Stimulated activated CD4-positive, alpha-beta T cell treated with anti-CD3 and anti-CD28 coated beads, Interleukin-15, amount 100 ng/mL, for 24 hours (primary cell): ENCODE results near the gene KRTAP4-9.
"Not testable (repeated sequence)": the region's sequence is repeated elsewhere in the genome, so short reads cannot be mapped to it uniquely, and the experiment has no call there.

Experiments used
- DNase-seq: peaks from one replicate; pipeline ENCODE4 v3.0.0-alpha.2; 2020

Gene KRTAP4-9

DNA sequence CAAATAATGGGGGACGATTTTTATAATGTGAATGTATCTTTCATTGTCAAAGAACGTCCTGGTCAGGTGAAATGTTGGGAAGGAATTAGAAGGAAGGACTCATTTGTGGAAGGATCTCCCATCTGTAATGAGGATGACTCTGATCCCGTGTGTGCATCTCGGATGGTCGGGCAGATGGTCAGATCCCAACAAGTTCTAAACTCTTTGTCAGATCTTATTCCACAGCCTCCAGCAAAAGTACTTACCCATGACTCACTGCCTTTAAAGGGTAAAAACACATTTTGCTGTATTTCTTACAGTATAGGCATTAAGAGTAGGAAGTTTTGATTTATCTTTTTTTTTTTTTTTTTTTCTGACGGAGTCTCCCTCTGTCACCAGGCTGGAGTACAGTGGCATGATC is 6.7 kb upstream of the KRTAP4-9 start:
- DNase-seq = no peak

DNA sequence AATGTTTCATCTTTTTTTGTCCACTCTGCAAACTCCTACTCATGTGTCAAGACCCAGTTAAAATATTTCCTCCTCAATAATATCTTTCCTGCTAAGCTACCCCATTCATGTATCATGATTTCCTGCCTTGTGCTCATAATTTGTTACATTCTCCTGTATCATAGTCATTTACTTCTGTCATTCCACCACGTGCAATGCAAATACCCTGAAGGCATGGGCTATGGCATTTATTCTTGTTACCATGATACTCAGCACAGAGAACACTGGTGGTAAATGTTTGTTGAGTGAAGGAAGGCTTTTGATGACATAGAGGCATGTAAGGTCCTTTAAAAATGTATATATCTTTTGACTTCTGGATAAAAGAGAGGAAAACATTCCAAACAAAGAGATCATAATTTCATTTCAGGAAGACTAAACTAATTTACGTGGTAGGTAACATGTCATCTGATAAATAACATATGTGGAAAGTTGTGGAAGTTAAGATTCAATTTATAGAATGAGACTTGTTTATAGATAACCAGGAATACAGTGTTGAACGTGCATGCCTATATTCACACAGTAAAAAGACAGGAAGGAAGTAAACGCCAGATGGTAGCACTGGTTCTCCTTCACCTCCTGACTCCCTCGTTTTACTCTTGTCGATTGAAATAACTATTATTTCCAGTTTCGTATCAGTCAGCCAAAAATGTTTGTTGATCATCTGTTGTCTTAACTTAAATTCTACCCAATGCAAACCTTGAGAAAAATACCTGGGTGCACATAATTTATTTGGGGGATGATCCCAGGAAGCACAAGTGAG is 5.3 kb upstream of the KRTAP4-9 start:
- DNase-seq = not testable (repeated sequence)

DNA sequence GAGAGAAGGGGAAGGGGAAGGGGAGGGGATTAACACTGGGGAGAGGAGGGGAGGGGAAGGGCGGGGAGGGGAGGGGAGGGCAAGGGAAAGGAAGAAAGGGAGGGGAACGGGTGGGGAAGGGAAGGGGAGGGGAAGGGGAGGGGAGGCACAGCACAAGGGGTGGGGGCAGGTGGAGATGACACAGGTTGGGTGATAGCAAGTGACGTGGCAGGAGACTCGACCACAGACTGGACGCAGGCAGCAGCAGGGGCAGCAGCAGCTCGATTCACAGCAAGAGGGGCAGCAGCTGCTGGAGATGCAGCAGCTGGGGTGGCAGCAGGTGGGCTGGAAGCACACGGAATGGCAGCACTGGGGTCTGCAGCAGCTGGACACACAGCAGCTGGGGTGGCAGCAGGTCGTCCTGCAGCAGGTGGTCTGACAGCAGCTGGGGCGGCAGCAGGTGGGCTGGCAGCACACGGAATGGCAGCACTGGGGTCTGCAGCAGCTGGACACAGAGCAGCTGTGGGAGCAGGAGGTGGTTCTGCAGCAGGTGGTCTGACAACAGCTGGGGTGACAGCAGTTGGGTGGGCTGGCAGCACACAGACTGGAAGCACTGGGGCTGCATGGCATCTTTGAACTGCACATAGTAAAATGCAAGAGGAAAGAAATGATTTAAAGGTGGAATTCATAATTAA is 3.5 kb upstream of the KRTAP4-9 start, which contains the start of gene KRTAP4-16:
Gene KRTAP4-16 (minus strand): TSS at position 624 of the 674 bp plus-strand sequence. CDS start 0 bp downstream, at position 624.
- no peak for DNase-seq

DNA sequence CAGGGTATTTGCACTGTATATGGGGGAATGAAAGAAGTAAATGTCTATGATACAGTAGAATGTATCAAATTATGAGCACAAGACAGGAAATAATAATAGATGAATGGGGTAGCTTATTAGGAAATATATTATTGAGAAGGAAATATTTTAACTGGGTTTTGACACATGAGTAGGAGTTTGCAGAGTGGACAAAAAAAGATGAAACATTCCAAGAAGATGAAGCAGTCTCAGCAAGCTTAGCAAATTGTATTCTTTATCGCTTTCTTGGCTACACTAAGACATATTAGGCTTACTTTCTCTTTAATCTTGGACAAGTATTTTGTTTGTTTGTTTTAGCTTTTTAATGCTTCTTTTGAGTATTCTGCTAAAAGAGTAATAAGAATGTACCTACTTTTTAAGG is 1.3 kb upstream of the KRTAP4-9 start:
- no peak for DNase-seq

DNA sequence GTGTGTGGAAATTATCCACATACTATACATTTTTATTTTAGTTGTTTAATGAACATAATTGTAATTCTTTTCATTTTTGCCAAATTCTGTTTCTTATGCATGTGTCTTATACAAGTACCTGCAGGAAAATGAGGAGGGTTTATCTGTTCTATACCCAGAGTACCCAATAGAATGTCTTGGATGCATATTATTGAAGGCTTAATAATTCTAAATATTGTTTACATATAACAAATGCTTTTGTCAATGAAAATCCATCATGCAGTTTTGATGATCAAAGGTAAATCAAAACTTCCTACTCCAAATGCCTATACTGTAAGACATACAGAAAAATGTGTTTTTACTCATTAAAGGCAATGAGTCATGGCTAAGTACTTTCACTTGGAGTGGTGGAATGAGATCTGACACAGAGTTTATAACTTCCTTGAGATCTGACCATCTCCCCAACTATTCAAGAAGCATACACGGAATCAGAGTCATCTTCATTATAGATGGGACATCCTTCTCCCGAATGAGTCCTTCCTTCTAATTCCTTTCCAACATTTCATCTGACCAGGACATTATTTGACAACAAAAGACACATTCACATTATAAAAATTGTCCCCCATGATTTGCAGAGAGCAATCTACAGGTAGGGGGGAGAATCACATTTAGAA is 677 bp upstream of the KRTAP4-9 start:
- not testable (repeated sequence) for DNase-seq

DNA sequence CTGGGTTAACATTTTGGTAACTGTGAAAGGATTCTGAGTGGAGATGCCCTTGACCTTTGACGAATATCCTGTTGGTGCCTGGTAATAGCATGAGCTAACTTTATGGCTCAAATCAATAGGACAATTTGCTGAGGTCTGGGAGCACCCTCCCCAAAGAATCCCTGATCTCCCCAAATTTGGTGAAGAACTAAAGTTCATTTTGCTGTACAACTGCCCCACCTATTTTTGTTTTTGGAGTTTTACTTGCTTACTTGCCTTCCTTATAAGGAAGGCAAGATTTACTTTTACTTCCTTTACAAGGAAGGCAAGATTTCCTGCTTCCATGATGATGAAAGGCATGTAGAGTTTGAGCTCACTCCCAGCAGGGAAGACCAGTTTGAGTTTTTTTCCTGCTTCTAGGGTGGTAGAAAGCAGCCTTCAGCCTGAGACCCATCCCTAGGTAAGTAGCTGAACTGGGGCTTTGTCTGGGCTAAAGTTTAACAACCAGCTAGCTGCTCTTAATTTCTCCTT is 2.8 kb downstream of the KRTAP4-9 start:
- no peak for DNase-seq

DNA sequence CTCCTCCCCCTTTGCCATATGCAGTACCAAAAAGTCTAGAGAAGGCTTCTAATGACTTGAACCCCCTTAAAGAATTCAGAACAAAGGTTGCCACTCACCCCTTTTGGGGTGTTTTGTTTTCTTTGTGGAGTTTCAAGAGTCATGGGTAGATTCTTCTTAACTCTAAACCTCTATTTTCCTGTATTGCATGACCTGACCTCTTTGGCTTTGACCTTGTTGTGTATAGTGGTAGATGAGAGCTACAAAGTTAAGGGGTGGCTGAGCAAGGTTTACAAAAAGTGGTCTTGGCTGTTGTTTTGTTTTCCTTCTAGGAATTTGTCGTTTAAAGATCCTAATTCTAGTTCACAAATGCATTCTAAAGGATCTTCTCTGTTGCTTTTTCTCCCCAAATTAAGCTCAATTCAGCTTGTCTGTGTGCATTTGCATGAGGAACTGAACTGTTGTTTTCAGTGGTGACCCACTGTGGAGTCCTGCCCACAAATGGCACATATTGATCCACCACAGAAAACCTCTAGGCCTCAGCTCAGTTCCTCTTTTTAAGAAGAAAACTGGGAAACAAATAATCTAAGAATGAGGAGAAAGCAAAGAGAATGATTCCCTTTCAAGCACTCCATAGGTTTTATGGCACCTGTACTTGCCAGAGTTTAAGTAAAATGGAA is 3.7 kb downstream of the KRTAP4-9 start:
- DNase-seq = not testable (repeated sequence)

DNA sequence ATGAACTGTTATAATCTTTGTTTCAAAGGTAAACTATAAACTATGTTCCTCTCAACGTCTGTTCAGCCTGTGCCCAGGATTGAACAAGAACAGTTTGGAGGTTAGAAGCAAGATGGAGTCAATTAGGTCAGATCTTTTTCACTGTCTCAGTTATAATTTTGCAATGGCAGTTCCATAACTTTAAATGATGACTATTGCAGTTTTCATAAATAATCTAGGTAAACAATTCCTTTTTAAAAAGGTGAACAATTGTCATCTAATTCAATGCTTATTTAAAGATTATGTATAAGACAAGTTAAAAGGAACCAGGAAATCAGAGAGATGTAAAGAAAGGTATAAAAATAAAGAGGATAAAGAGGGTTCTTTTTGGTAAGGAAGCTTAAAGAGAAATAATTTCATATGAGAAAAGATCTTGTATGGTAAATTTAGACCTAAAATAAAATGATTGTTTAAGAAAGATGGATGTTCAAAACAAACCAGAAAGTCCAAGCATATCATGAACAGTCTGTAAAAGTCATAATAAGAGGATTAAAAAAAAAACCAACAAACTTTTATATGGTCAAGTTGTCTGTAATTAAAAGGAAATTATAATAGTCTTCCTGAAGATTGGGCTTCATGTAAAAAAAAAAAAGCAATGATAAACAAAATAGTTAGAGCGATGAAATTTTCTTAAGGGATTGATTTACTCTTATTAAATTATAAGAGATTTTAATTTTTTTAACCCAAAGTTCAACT is 6.1 kb downstream of the KRTAP4-9 start:
- DNase-seq = no peak

DNA sequence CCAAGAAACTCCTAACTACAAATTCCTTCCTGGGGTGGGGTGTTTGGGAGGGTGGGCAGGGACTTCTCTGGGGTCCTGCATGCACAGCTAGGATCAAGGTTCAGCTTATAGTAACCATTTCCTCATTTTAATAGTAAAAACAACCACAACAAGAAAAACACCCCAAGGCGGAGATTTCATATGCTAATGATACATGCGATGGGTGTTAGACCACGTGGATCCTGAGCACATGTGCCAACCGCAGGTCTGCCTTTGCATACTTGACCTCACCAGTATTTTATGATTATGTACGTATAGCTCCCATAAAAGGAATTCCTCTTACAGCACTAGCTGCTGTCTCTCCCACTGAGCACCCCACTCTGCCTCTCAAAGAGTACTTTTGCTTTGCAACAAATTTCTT is 11.1 kb downstream of the KRTAP4-9 start:
- DNase-seq = no peak

DNA sequence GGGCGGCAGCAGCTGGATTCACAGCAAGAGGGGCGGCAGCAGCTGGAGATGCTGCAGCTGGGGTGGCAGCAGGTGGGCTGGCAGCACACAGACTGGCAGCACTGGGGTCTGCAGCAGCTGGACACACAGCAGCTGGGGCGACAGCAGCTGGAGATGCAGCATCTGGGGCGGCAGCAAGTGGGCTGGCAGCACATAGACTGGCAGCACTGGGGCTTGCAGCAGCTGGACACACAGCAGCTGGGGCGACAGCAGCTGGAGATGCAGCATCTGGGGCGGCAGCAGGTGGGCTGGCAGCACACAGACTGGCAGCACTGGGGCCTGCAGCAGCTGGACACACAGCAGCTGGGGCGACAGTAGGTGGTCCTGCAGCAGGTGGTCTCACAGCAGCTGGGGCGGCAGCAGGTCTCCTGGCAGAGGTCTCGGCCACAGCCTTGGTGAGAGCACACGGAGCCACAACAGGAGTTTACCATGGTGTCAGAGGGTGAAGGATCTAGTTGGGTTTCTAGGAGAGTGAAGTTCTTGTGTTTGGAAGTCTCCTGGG is 12.7 kb downstream of the KRTAP4-9 start, which contains the start of gene KRTAP4-11:
Gene KRTAP4-11 (minus strand): TSS at position 528 of the 541 bp plus-strand sequence. CDS start 58 bp downstream, at position 470.
- DNase-seq = not testable (repeated sequence)

DNA sequence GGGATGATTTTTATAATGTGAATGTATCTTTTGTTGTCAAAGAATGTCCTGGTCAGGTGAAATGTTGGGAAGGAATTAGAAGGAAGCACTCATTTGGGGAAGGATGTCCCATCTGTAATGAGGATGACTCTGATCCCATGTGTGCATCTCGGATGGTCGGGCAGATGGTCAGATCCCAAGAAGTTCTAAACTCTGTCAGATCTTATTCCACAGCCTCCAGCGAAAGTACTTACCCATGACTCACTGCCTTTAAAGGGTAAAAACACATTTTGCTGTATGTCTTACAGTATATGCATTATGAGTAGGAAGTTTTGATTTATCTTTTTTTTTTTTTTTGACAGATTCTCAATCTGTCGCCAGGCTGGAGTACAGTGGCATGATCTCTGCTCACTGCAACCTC is 13.5 kb downstream of the KRTAP4-9 start:
- no peak for DNase-seq

DNA sequence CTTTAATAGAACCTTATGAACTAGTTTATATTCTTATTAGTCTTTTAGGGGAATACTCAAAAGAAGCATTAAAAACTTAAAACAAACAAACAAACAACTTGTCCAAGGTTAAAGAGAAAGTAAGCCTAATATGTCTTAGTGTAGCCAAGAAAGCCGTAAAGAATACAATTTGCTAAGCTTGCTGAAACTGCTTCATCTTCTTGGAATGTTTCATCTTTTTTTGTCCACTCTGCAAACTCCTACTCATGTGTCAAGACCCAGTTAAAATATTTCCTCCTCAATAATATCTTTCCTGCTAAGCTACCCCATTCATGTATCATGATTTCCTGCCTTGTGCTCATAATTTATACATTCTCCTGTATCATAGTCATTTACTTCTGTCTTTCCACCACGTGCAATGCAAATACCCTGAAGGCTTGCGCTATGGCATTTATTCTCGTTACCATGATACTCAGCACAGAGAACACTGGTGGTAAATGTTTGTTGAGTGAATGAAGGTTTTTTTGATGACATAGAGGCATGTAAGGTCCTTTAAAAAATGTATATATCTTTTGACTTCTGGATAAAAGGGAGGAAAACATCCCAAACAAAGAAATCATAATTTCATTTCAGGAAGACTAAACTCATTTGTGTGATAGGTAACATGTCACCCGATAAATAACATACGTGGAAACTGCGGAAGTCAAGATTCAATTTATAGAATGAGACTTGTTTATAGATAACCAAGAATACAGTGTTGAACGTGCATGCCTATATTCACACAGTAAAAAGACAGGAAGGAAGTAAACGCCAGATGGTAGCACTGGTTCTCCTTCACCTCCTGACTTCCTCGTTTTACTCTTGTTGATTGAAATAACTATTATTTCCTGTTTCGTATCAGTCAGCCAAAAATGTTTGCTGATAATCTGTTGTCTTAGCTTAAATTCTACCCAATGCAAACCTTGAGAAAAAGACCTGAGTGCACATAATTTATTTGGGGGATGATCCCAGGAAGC is 14.8 kb downstream of the KRTAP4-9 start:
- DNase-seq = not testable (repeated sequence)

DNA sequence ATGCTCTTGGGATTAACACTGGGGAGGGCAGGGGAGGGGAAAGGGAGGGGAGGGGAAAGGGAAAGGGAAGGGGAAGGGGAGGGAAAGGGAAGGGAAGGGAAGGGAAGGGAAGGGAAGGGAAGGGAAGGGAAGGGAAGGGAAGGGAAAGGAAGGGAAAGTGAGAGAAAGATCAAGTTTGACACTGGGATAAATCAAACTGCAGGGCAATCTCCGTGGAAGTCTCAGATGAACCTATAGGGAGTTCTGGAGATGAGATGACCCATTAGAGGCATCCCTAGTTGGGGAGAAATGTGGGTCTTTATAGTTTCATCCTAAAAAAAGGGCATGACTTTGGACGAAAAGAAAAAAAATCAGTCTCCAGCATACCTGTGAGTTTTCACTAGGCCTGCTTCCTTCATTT is 16.6 kb downstream of the KRTAP4-9 start:
- no peak for DNase-seq

DNA sequence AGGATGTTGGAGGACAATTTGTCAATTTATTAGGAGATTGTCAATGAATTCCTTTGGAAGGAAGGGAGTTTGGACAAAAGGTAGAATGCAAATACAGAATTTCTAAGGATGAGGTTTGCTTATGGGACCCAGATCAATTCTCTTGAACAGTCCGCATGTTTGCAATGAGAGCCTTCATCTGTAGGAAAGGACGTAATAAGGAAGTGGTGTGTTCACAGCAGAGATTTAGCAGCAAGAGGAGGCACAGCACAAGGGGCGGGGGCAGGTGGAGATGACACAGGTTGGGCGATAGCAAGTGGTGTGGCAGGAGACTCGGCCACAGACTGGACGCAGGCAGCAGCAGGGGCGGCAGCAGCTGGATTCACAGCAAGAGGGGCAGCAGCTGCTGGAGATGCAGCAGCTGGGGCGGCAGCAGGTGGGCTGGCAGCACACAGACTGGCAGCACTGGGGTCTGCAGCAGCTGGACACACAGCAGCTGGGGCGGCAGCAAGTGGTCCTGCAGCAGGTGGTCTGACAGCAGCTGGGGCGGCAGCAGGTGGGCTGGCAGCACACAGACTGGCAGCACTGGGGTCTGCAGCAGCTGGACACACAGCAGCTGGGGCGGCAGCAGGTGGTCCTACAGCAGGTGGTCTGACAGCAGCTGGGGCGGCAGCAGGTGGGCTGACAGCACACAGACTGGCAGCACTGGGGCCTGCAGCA is 18.3 kb downstream of the KRTAP4-9 start:
- not testable (repeated sequence) for DNase-seq

DNA sequence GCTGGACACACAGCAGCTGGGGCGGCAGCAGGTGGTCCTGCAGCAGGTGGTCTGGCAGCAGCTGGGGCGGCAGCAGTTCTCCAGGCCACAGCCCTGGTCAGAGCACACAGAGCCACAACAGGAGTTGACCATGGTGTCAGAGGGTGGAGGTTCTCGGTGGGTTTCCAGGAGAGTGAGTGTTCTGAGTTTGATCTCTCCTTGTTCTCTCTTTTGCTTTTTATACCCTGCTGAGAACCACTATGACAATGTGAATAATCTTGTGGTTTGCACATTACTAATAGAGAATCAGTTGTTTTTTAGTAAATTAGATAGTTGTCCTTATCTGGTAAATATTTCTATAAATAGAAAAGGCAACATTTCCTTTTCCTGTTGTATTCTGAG is 18.8 kb downstream of the KRTAP4-9 start, which contains the start of gene KRTAP4-12:
Gene KRTAP4-12 (minus strand): TSS at position 192 of the 381 bp plus-strand sequence. CDS start 60 bp downstream, at position 132.
- DNase-seq = not testable (repeated sequence)

DNA sequence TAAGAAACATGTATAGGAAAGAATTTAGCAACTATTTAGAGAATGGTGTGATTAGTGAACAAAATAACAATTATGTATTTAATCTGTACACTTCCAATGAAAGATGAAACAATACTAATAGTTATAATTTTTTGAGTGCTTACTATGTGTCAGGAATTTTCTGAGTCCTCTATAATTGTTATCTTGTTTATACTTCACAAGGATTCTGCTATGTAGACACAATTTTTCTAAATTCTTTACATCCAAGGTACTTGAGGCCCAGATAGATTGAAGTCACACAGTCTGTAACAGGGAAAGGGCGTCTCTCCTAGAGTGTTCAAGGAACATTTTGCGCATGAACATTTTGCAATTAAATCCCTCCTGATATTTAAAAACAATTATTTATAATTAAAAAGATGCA is 19.9 kb downstream of the KRTAP4-9 start:
- DNase-seq = no peak

DNA sequence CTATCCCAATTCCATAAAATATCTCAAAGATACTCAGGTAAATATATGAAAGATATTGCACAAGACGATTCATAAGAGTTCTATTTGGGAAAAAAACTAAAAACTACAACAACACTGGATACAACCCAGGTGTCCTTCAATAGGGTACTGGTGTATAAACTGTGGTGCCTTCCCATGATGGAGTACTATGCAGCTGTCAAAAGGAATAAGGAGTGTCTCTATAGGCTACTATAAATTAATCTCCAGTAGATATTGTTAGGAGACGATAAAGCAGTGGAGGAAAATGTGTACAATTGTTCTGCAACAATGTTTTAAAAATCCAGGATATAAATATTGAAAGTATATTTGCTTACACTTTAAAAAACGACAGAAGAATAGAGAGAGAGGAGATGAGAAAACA is 21.2 kb downstream of the KRTAP4-9 start:
- DNase-seq = no peak

DNA sequence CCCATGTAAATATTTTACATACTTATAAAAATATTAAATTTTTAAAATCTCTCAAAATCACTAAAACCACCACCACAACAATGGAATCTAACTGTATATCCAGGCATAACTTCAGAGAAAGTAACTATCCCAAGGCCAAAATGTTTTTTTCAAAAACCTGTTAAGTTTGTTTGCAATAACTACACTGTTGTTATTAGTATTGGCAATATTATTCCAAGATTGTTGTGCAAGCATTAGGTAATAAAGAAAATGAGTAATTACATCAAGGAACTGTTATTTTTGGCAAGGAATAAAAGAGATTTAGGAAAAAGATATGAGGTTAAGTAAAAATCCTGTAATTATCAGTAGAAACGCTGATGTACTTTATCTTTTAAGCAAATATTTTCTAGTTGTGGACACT is 22.2 kb downstream of the KRTAP4-9 start:
- DNase-seq = no peak

DNA sequence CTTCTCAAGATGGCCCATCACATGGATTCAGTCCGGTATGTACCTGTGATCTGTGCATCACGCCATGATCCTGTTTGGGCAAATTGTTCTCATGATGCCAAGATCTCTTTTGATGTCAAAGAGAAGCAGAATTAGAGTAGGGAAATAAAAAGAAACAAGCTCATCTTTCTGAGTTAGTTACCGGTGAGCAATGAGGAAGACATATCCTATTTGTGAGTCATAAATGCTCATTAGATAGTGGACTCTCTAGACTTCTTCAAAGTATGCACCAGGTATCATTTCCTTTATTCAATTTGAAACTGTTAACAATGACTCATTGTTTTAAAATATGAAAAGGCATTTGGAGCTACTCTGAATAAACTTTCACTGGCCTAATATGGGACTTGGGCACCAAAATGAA is 26.8 kb downstream of the KRTAP4-9 start:
- DNase-seq = no peak
